H9 (cell line): ENCODE data around the gene CTNNBL1. TPM values are rescaled to one million over a fixed set of nuclear protein-coding genes. Genes with fewer than 3 reads are reported as not detected.

Source experiments
- DNase-seq: peaks from one replicate; pipeline ENCODE4 v3.0.0-alpha.2; 2017
- H2AFZ ChIP-seq: one replicate; pipeline ENCODE4 v1.6.1; 2013; ENCODE audit warnings: mild to moderate bottlenecking, low read length, control low read depth, moderate library complexity
- H2AK5ac ChIP-seq: 2 replicates; pipeline ENCODE4 v1.6.1; 2013; ENCODE audit warnings: low read length, control low read depth, mixed read lengths; ENCODE audit not compliant: insufficient read length
- H2BK120ac ChIP-seq: one replicate; pipeline ENCODE4 v1.6.1; 2013; ENCODE audit warnings: low read depth, mild to moderate bottlenecking, low read length, control low read depth, inconsistent platforms; ENCODE audit not compliant: poor library complexity, severe bottlenecking
- H2BK12ac ChIP-seq: 2 replicates; pipeline ENCODE4 v1.6.1; 2013; ENCODE audit warnings: low read length, control low read depth, mixed read lengths, low read depth; ENCODE audit not compliant: insufficient read length
- H2BK15ac ChIP-seq: 2 replicates; pipeline ENCODE4 v1.6.1; 2013; ENCODE audit warnings: low read depth, low read length, control low read depth
- H2BK20ac ChIP-seq: one replicate; pipeline ENCODE4 v1.6.1; 2013; ENCODE audit warnings: low read depth, mild to moderate bottlenecking, low read length, control low read depth, inconsistent platforms; ENCODE audit not compliant: poor library complexity, severe bottlenecking
- H2BK5ac ChIP-seq: 2 replicates; pipeline ENCODE4 v1.6.1; 2013; ENCODE audit warnings: low read length, control low read depth, mixed read lengths; ENCODE audit not compliant: insufficient read length
- H3K14ac ChIP-seq: 2 replicates; pipeline ENCODE4 v1.6.1; 2013; ENCODE audit warnings: low read length, control low read depth; ENCODE audit not compliant: insufficient read depth
- H3K18ac ChIP-seq: 2 replicates; pipeline ENCODE4 v1.6.1; 2013; ENCODE audit warnings: low read depth, mild to moderate bottlenecking, mixed read lengths, low read length, control low read depth; ENCODE audit not compliant: insufficient read length
- H3K23ac ChIP-seq: 2 replicates; pipeline ENCODE4 v1.6.1; 2013; ENCODE audit warnings: low read length, control low read depth, mixed read lengths, low read depth; ENCODE audit not compliant: insufficient read length
- H3K23me2 ChIP-seq: 2 replicates; pipeline ENCODE4 v1.6.1; 2013; ENCODE audit warnings: low read depth, mild to moderate bottlenecking, mixed read lengths, low read length, control low read depth; ENCODE audit not compliant: insufficient read length, poor library complexity, severe bottlenecking
- H3K27ac ChIP-seq: 2 replicates; pipeline ENCODE4 v1.5.1; 2013; ENCODE audit warnings: low read length, control low read depth, mixed read lengths, low read depth; ENCODE audit not compliant: insufficient read length
- H3K27me3 ChIP-seq: 2 replicates; pipeline ENCODE4 v1.6.1; 2013; ENCODE audit warnings: low read length, control low read depth, inconsistent platforms; ENCODE audit not compliant: insufficient read depth
- H3K4ac ChIP-seq: 2 replicates; pipeline ENCODE4 v1.6.1; 2013; ENCODE audit warnings: low read depth, mild to moderate bottlenecking, control low read depth, inconsistent platforms, low read length, moderate library complexity
- H3K4me1 ChIP-seq: 2 replicates; pipeline ENCODE4 v1.6.1; 2013; ENCODE audit warnings: low read length, control low read depth, inconsistent platforms; ENCODE audit not compliant: insufficient read depth
- H3K4me2 ChIP-seq: 2 replicates; pipeline ENCODE4 v1.6.1; 2013; ENCODE audit warnings: low read length, control low read depth, mixed read lengths; ENCODE audit not compliant: insufficient read length, insufficient read depth
- H3K56ac ChIP-seq: 2 replicates; pipeline ENCODE4 v1.6.1; 2013; ENCODE audit warnings: low read depth, mild to moderate bottlenecking, mixed read lengths, low read length, control low read depth; ENCODE audit not compliant: insufficient read length
- H3K79me1 ChIP-seq: 2 replicates; pipeline ENCODE4 v1.6.1; 2013; ENCODE audit warnings: low read depth, mild to moderate bottlenecking, moderate library complexity, low read length, control low read depth, inconsistent platforms; ENCODE audit not compliant: insufficient read depth, poor library complexity, severe bottlenecking
- H3K79me2 ChIP-seq: 2 replicates; pipeline ENCODE4 v1.6.1; 2013; ENCODE audit warnings: low read length, control low read depth, inconsistent platforms; ENCODE audit not compliant: insufficient read depth
- H3K9ac ChIP-seq: 2 replicates; pipeline ENCODE4 v1.6.1; 2013; ENCODE audit warnings: low read length, control low read depth, mixed read lengths; ENCODE audit not compliant: insufficient read length; ENCODE audit errors: extremely low read depth
- H3K9me3 ChIP-seq: one replicate; pipeline ENCODE4 v1.6.1; 2013; ENCODE audit warnings: low read depth, low read length, inconsistent platforms; ENCODE audit not compliant: control insufficient read depth
- H3T11ph ChIP-seq: one replicate; pipeline ENCODE4 v1.6.1; 2013; ENCODE audit warnings: mild to moderate bottlenecking, low read length, control low read depth, inconsistent platforms
- H4K20me1 ChIP-seq: one replicate; pipeline ENCODE4 v1.6.1; 2013; ENCODE audit not compliant: control insufficient read depth, insufficient read length, insufficient read depth
- H4K5ac ChIP-seq: 2 replicates; pipeline ENCODE4 v1.6.1; 2013; ENCODE audit warnings: low read depth, mild to moderate bottlenecking, mixed read lengths, low read length, control low read depth; ENCODE audit not compliant: insufficient read length
- H4K8ac ChIP-seq: replicated peaks from 2 replicates; pipeline ENCODE4 v1.6.1; 2013; ENCODE audit warnings: low read length, control low read depth, mixed read lengths, low read depth; ENCODE audit not compliant: insufficient read length
- H4K91ac ChIP-seq: 2 replicates; pipeline ENCODE4 v1.6.1; 2013; ENCODE audit warnings: low read depth, mild to moderate bottlenecking, moderate library complexity, mixed read lengths, low read length, control low read depth; ENCODE audit not compliant: insufficient read length
- H3K27ac Mint-ChIP-seq, 3 experiments: 2 replicates in 2 of 3; 3 replicates in 1 of 3; pipeline ENCODE4 v1.8.0; 2020 to 2021; ENCODE audit warnings: mixed read lengths in 3 of 3, mild to moderate bottlenecking in 1 of 3, moderate library complexity in 1 of 3
- H3K27me3 Mint-ChIP-seq: 2 replicates; pipeline ENCODE4 v1.8.0; 2021; ENCODE audit warnings: low read depth, mild to moderate bottlenecking, moderate library complexity, mixed read lengths
- H3K36me3 Mint-ChIP-seq, 3 experiments: 2 replicates in 2 of 3; 3 replicates in 1 of 3; pipeline ENCODE4 v1.8.0; 2020 to 2021; ENCODE audit warnings: low read depth in 3 of 3, mixed read lengths in 3 of 3; ENCODE audit not compliant: insufficient read depth in 1 of 3
- H3K4me1 Mint-ChIP-seq, 2 experiments: 2 replicates each; pipeline ENCODE4 v1.8.0; 2020; ENCODE audit warnings: mixed read lengths in 2 of 2
- H3K4me3 Mint-ChIP-seq, 2 experiments: 2 replicates in 1 of 2; 3 replicates in 1 of 2; pipeline ENCODE4 v1.8.0; 2020 to 2021; ENCODE audit warnings: mild to moderate bottlenecking in 2 of 2, mixed read lengths in 2 of 2, moderate library complexity in 1 of 2
- H3K9me3 Mint-ChIP-seq, 2 experiments: 2 replicates in 1 of 2; 3 replicates in 1 of 2; pipeline ENCODE4 v1.8.0; 2020; ENCODE audit warnings: mild to moderate bottlenecking in 2 of 2, mixed read lengths in 2 of 2, moderate library complexity in 1 of 2
- CTCF ChIP-seq: fragments of 200-600 bp; sonication (generic); conservative IDR thresholded peaks from 3 replicates; pipeline ENCODE4 v1.8.0; 2021; ENCODE audit warnings: antibody characterized with exemption, mild to moderate bottlenecking
- WGBS: extraction: QIAGEN DNeasy Blood & Tissue Kit; methylation state at CpG from one replicate; pipeline ENCODE4 v1.1.7; 2013; ENCODE audit warnings: missing lambda C conversion rate, low lambda C conversion rate, mixed read lengths; ENCODE audit not compliant: insufficient read length; ENCODE audit errors: extremely low coverage; 5-methylcytosine and 5-hydroxymethylcytosine counted together
- total RNA-seq: library from RNA; stranded (reverse); gene quantifications from 2 replicates; pipeline ENCODE4 v1.2.1, GENCODE V29; 2021

Gene CTNNBL1
- total RNA-seq, 1 experiment from 2014 or later: 67.2 TPM

DNA sequence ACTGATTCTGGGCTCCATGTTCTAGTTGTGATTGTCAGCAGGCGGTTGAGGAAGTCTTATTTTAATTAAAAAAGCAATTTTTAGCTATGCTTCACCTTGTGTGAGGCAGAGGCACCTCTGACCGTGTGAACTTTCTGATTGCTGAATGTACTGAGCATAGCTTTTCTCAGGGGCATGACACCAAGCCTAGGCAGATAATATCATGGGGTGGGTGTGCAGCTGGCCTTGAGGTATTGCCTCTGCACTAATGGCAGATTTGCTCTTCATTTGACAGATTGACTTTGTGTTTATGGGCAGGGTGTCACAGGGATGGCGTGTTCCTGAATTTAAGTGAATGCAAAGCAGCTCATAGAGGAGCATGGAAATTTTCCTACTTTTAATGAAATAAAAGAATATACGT lies 19.6 kb downstream of the CTNNBL1 start:
- no peak overlapping the region for H2BK15ac ChIP-seq
- WGBS: no CpG with 5 or more reads among the region's 4 CpGs
- no peak overlapping the region for H3K4me2 ChIP-seq

More for the DNA sequence above, 19.6 kb downstream of the CTNNBL1 start:
- no peak overlapping the region for H3K23ac ChIP-seq
- Mint-ChIP-seq H3K27ac (no peak overlapping the region), H3K4me3 (no peak overlapping the region), H3K4me1 (peaks cover 6 to 7% of the 10 kb centered on the region in 2 experiments), H3K36me3 (peaks cover 2 to 6% (median 2%) of the 10 kb centered on the region in 3 experiments; a peak in 3 of 7 replicates), H3K9me3 (no peaks in the 10 kb centered on the region; a peak in 2 of 5 replicates), H3K27me3 (no peaks in the 10 kb centered on the region)
- no peak for DNase-seq
- no peak overlapping the region for H3K14ac ChIP-seq
- H3K79me2 ChIP-seq: peaks cover 2% of the 10 kb centered on the region; the same call in 1 of the 2 replicates
- no peaks in the 10 kb centered on the region for H3K4me1 ChIP-seq
- H3K27me3 ChIP-seq: no peaks in the 10 kb centered on the region; the same call in 1 of the 2 replicates
- no peak overlapping the region for H3K18ac ChIP-seq
- H3K23me2 ChIP-seq: no peaks in the 10 kb centered on the region
- no peak overlapping the region for H3T11ph ChIP-seq
- no peaks in the 10 kb centered on the region for H4K20me1 ChIP-seq
- H3K4ac ChIP-seq: no peak overlapping the region
- no peak overlapping the region for H2BK12ac ChIP-seq
- H2BK20ac ChIP-seq: no peak overlapping the region
- H3K56ac ChIP-seq: no peak overlapping the region
- no peaks in the 10 kb centered on the region for H3K9me3 ChIP-seq
- H4K8ac ChIP-seq: no peak overlapping the region
- no peak overlapping the region for H2BK120ac ChIP-seq
- TF ChIP-seq CTCF: no peak
- H4K5ac ChIP-seq: no peak overlapping the region
- H3K9ac ChIP-seq: no peak overlapping the region
- H2AFZ ChIP-seq: no peak overlapping the region
- H3K79me1 ChIP-seq: no peaks in the 10 kb centered on the region
- no peak overlapping the region for H2BK5ac ChIP-seq
- no peak overlapping the region for H3K27ac ChIP-seq
- no peak overlapping the region for H2AK5ac ChIP-seq
- no peak overlapping the region for H4K91ac ChIP-seq
